Suprapubic skin (tissue), 4 donors: ENCODE results near the gene FPR1. TPM values are rescaled to one million over a fixed set of nuclear protein-coding genes. Genes with fewer than 3 reads are reported as not detected.

Experiments used
- DNase-seq, 2 donors: peaks; one replicate each; pipeline ENCODE4 v3.0.0-alpha.2; 2019; ENCODE audit warnings: low spot score in 2 of 2
- H3K27ac ChIP-seq: fragments of 200-600 bp; sonication (generic); one replicate; pipeline ENCODE4 v1.5.1; 2019
- H3K27me3 ChIP-seq: fragments of 200-600 bp; sonication (generic); one replicate; pipeline ENCODE4 v1.5.1; 2019
- H3K36me3 ChIP-seq: fragments of 200-600 bp; sonication (generic); one replicate; pipeline ENCODE4 v1.5.1; 2019
- H3K4me1 ChIP-seq: fragments of 200-600 bp; sonication (generic); one replicate; pipeline ENCODE4 v1.5.1; 2019
- H3K4me3 ChIP-seq: fragments of 200-600 bp; sonication (generic); one replicate; pipeline ENCODE4 v1.5.1; 2019; ENCODE audit warnings: mild to moderate bottlenecking
- H3K9me3 ChIP-seq: fragments of 200-600 bp; sonication (generic); one replicate; pipeline ENCODE4 v1.5.1; 2019
- CTCF ChIP-seq, 2 donors: fragments of 200-600 bp in 1 of 2; fragments of 450-650 bp in 1 of 2; sonication (generic) in 1 of 2; IDR thresholded peaks; one replicate each; pipeline ENCODE4 v1.5.1; 2016 to 2019; ENCODE audit warnings: antibody characterized with exemption in 2 of 2, mild to moderate bottlenecking in 1 of 2, moderate library complexity in 1 of 2
- EP300 ChIP-seq: sonication (generic); formaldehyde crosslinking; IDR thresholded peaks from one replicate; pipeline ENCODE4 v1.6.1; 2017; ENCODE audit warnings: antibody characterized with exemption
- POLR2A ChIP-seq, 2 donors: fragments of 450-650 bp; IDR thresholded peaks; one replicate each; pipeline ENCODE4 v1.6.1; 2017; ENCODE audit warnings: antibody characterized with exemption in 2 of 2, mild to moderate bottlenecking in 2 of 2, moderate library complexity in 2 of 2
- POLR2AphosphoS5 ChIP-seq, 3 donors: sonication (generic); formaldehyde crosslinking; IDR thresholded peaks; one replicate each; pipeline ENCODE4 v1.6.1; 2017; ENCODE audit warnings: antibody characterized with exemption in 3 of 3
- WGBS: methylation state at CpG from one replicate; pipeline ENCODE4 v1.1.5; 2018; 5-methylcytosine and 5-hydroxymethylcytosine counted together
- total RNA-seq, 4 donors: library from RNA; depleted of rRNA; stranded (reverse); fragments of >200 nt; gene quantifications; one replicate each; pipeline ENCODE4 v1.1.0, GENCODE V29; 2016

Gene FPR1
- total RNA-seq, 4 donors from 2014 or later = 0.60 to 1.7 (median 1.0) TPM

GRCh38 chr19:51797480-51797879, 45.8 kb upstream of the FPR1 start:
- peaks cover 27% of the 10 kb centered on the region for H3K4me1 ChIP-seq
- H3K4me3 ChIP-seq = peak overlapping the region; percentile 2
- H3K9me3 ChIP-seq = no peaks in the 10 kb centered on the region
- H3K27me3 ChIP-seq = no peaks in the 10 kb centered on the region
- TF ChIP-seq POLR2AphosphoS5 (IDR thresholded peaks at IDR 0.05) = no peak
- TF ChIP-seq POLR2A (IDR thresholded peaks at IDR 0.05) = no peak
- TF ChIP-seq EP300 = no peak
- TF ChIP-seq CTCF (IDR thresholded peaks at IDR 0.05) = no peak
- H3K27ac ChIP-seq = peak overlapping the region; percentile 68
- 76% methylated on average over 5 of the region's 5 CpGs for WGBS
- H3K36me3 ChIP-seq = no peaks in the 10 kb centered on the region
- no peak for DNase-seq

- Histone ChIP-seq H3K4me3 (peak overlapping the region; percentile 26), H3K36me3 (no peaks in the 10 kb centered on the region), H3K27ac (no peak overlapping the region), H3K27me3 (no peaks in the 10 kb centered on the region), H3K9me3 (no peaks in the 10 kb centered on the region), H3K4me1 (peaks cover 27% of the 10 kb centered on the region)
- TF ChIP-seq POLR2A (IDR thresholded peaks at IDR 0.05) (no peak), EP300 (no peak), POLR2AphosphoS5 (IDR thresholded peaks at IDR 0.05) (no peak)
- no peak for DNase-seq
- 88% methylated on average over 8 of the region's 8 CpGs for WGBS
Observed at GRCh38 chr19:51796195-51796679, 44.6 kb upstream of the FPR1 start.

- Histone ChIP-seq H3K9me3 (no peaks in the 10 kb centered on the region), H3K36me3 (no peaks in the 10 kb centered on the region), H3K27ac (no peak within 1 kb of the TSS), H3K4me1 (peaks cover 18% of the 10 kb centered on the region), H3K27me3 (no peaks in the 10 kb centered on the region), H3K4me3 (no peak within 1 kb of the TSS)
- DNase-seq = no peak
- no peak for TF ChIP-seq POLR2A (IDR thresholded peaks at IDR 0.05)
- no peak for TF ChIP-seq CTCF (IDR thresholded peaks at IDR 0.05)
- TF ChIP-seq EP300 = no peak
- WGBS = 60% methylated on average over 2 of the region's 2 CpGs
Observed at GRCh38 chr19:51794885-51795490, 43.3 kb upstream of the FPR1 start, which contains the start of gene FPR3. Gene FPR3, plus strand, starts transcription at chr19:51795157. Its CDS starts 28,592 bp downstream, at chr19:51823749.

GRCh38 chr19:51793994-51794393, 42.3 kb upstream of the FPR1 start:
- H3K4me3 ChIP-seq = no peak overlapping the region
- no peak for DNase-seq
- no peak overlapping the region for H3K27ac ChIP-seq
- H3K9me3 ChIP-seq = no peaks in the 10 kb centered on the region
- 82% methylated on average over 2 of the region's 2 CpGs for WGBS
- TF ChIP-seq POLR2A (IDR thresholded peaks at IDR 0.05) (no peak), EP300 (no peak), POLR2AphosphoS5 (IDR thresholded peaks at IDR 0.05) (no peak), CTCF (IDR thresholded peaks at IDR 0.05) (no peak)
- no peaks in the 10 kb centered on the region for H3K36me3 ChIP-seq
- no peaks in the 10 kb centered on the region for H3K27me3 ChIP-seq
- peaks cover 8% of the 10 kb centered on the region for H3K4me1 ChIP-seq

GRCh38 chr19:51792932-51793331, 41.3 kb upstream of the FPR1 start:
- DNase-seq = no peak
- TF ChIP-seq CTCF (IDR thresholded peaks at IDR 0.05) = no peak
- H3K4me1 ChIP-seq = no peaks in the 10 kb centered on the region
- H3K36me3 ChIP-seq = no peaks in the 10 kb centered on the region
- WGBS = 76% methylated on average over 2 of the region's 2 CpGs
- no peak overlapping the region for H3K27ac ChIP-seq
- H3K4me3 ChIP-seq = no peak overlapping the region
- H3K27me3 ChIP-seq = no peaks in the 10 kb centered on the region
- no peaks in the 10 kb centered on the region for H3K9me3 ChIP-seq
